GM12801 (cell line): Measurements from ENCODE around the gene SAMM50.

Source experiments
- TF ChIP-seq, protein P1 (sequence below): IDR thresholded peaks from one replicate; pipeline ENCODE4 v1.5.1; 2011; ENCODE audit warnings: control low read depth; ENCODE audit not compliant: insufficient read length; ENCODE audit errors: extremely low read depth

The SAMM50 gene

GRCh38 chr22:43985532-43985931, 30.3 kb downstream of the SAMM50 start:
- TF ChIP-seq, protein P1, sequence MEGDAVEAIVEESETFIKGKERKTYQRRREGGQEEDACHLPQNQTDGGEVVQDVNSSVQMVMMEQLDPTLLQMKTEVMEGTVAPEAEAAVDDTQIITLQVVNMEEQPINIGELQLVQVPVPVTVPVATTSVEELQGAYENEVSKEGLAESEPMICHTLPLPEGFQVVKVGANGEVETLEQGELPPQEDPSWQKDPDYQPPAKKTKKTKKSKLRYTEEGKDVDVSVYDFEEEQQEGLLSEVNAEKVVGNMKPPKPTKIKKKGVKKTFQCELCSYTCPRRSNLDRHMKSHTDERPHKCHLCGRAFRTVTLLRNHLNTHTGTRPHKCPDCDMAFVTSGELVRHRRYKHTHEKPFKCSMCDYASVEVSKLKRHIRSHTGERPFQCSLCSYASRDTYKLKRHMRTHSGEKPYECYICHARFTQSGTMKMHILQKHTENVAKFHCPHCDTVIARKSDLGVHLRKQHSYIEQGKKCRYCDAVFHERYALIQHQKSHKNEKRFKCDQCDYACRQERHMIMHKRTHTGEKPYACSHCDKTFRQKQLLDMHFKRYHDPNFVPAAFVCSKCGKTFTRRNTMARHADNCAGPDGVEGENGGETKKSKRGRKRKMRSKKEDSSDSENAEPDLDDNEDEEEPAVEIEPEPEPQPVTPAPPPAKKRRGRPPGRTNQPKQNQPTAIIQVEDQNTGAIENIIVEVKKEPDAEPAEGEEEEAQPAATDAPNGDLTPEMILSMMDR, result no peak

GRCh38 chr22:43988116-43988820, 33.0 kb downstream of the SAMM50 start:
- TF ChIP-seq, protein P1, result no peak

DNA sequence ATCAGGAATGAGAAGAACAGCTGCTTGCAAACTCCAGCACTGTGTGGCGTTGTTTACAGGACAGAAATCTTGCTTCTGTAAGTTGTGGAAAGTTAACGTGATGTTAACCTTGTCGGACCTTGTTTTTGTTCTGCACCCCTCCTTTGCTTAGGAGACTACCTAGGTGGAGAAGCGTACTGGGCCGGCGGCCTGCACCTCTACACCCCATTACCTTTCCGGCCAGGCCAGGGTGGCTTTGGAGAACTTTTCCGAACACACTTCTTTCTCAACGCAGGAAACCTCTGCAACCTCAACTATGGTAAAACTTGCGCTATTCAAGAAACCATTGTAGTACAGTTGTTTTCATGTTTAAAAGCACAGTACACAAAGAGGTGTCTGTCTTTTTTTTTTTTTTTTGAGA, 33.7 kb downstream of the SAMM50 start:
- TF ChIP-seq, protein P1, result no peak

- TF ChIP-seq, protein P1, result no peak
Observed at GRCh38 chr22:43990044-43990443, 34.8 kb downstream of the SAMM50 start.

- TF ChIP-seq, protein P1, result no peak
Observed at GRCh38 chr22:43991316-43992020, 36.2 kb downstream of the SAMM50 start.

DNA sequence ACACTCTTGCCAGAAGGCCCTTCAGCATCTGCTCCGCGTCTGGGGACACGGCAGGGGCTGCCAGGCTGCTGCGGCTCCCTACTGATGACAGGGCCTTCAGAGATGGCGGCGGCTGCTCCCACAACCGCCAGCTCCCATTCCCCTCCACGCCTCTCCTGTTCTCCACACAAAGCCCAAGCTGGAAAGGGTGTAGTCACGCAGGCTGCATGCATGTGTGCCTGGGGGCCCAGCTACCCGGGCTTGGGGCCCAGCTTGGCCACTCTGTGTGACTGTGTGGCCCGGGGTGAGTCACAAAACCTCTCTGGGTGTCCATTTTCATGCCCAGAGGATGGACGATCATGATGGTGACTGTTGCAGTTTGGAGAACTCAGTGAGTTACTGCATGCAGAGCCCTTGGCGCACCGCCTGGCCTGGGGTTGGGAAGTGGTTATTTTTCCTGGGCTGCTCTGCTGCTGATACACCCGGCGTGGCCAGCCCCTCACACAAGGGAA, 37.1 kb downstream of the SAMM50 start:
- TF ChIP-seq, protein P1, result no peak

- TF ChIP-seq, protein P1, result peak; percentile 61
Observed at GRCh38 chr22:43993072-43993760, 38.0 kb downstream of the SAMM50 start.
